ENCODE data around the gene CLRN3. TPM values are rescaled to one million over a fixed set of nuclear protein-coding genes. Genes with fewer than 3 reads are reported as not detected.

CLRN3 gene
- total and polyA plus RNA-seq, 5 donors from 2014 or later = not detected

DNA sequence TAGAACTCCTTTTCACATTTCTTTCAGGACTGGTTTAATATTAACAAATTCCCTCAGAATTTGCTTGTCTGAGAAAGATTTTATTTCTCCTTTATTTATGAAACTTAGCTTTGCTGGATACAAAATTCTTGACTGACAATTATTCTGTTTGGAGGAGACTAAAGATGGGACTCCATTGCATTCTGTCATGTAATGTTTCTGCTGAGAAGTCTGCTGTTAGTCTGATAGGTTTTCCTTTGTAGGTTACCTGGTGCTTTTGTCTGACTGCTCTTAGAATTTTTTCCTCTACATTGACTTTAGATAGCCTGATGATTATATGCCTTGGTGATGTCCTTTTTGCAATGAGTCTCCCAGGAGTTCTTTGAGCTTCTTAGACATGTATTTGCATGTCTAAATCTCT, 23.4 kb downstream of the CLRN3 start:
- H3K4me1 ChIP-seq (ENCODE audit: control insufficient read depth, insufficient read depth, low read length, poor library complexity, severe bottlenecking) = no peaks in the 10 kb centered on the region
- peaks cover 30% of the 10 kb centered on the region for H3K27me3 Mint-ChIP-seq
- H3K27me3 ChIP-seq (ENCODE audit: control insufficient read depth, insufficient read depth, low read length) = peaks cover 5% of the 10 kb centered on the region
- peaks cover 0 to 13% (median 2%) of the 10 kb centered on the region in 7 donors for H3K9me3 Mint-ChIP-seq
- no peak overlapping the region for H3K27ac Mint-ChIP-seq
- no peak overlapping the region for H3K4me3 Mint-ChIP-seq
- no peak overlapping the region for H3K27ac ChIP-seq (ENCODE audit: insufficient read depth, low read length, poor library complexity, severe bottlenecking)
- no peaks in the 10 kb centered on the region for H3K36me3 Mint-ChIP-seq
- no peak overlapping the region for H3K4me3 ChIP-seq (ENCODE audit: low read depth, low read length)
- ATAC-seq (ENCODE audit: low read depth in 2 of 2) = no peak
- H3K4me1 Mint-ChIP-seq = peaks cover 0 to 6% (median 0%) of the 10 kb centered on the region in 4 donors
- peaks cover 0 to 2% of the 10 kb centered on the region in 2 experiments for H3K9me3 ChIP-seq (ENCODE audit: control insufficient read depth in 2 of 2, low read length in 2 of 2)
- no peak for DNase-seq
- no peaks in the 10 kb centered on the region for H3K36me3 ChIP-seq (ENCODE audit: control insufficient read depth, insufficient read depth, low read length)

DNA sequence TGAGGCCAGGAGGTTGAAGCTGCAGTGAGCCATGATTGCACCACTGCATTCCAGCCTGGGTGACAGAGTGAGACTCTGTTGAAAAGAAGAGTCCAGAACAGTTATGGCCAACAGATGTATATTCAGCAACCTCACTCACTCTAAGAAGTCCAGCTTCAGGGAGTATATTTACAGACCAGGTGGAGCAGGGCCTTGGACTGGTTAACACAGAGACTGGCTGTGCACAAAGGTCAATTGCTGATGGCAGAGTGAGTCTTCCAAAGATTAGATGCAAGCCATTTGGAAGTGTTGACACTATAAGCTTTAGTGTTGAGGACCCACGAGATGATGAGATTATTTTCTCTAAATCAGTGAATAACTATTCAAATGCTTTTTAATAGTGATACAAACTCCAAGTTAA, 24.9 kb downstream of the CLRN3 start:
- H3K27ac Mint-ChIP-seq = no peak overlapping the region

DNA sequence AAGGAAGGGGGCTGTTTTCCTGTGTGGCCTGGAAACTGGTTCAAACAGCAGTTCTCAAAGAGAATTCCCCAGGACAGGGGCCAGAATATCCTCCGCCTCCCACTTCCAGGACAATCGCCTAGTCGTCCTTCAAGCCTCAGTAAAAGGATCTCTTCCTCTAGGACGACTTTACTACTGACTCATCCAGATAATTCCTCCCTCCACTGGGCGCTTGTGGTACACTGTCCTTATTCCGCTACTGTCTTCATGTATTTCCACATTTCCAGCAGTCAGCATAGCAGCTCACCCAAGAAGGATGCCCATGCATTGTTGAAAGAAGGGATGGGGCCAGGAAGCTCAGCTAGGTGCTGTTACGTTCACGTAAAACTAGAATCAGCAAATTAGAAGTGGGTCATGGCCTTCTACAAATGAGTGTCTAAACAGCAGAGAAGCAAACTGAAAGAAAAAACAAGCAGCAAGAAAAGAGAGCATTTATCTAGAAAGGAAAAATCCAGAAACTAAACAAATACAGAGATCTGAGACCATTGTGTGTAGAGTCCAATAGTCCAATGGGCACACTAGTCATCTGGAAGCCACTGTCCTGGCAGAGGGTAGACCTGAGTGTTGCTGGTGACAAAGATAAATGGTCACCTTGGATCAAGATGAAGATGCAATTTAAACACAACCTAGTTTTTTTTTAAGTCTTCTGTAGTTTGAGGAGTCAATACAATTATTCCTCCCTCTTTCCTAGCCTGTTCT, 26.3 kb downstream of the CLRN3 start:
- H3K36me3 Mint-ChIP-seq = no peaks in the 10 kb centered on the region
- no peak overlapping the region for H3K27ac Mint-ChIP-seq
- DNase-seq = no peak
- H3K27me3 Mint-ChIP-seq = peaks cover 24% of the 10 kb centered on the region
- Histone ChIP-seq H3K4me1 (ENCODE audit: control insufficient read depth, insufficient read depth, low read length, poor library complexity, severe bottlenecking) (no peaks in the 10 kb centered on the region), H3K27me3 (ENCODE audit: control insufficient read depth, insufficient read depth, low read length) (peaks cover 5% of the 10 kb centered on the region), H3K4me3 (ENCODE audit: low read depth, low read length) (no peak overlapping the region), H3K27ac (ENCODE audit: insufficient read depth, low read length, poor library complexity, severe bottlenecking) (no peak overlapping the region), H3K9me3 (ENCODE audit: control insufficient read depth in 2 of 2, low read length in 2 of 2) (peaks cover 0 to 2% of the 10 kb centered on the region in 2 experiments), H3K36me3 (ENCODE audit: control insufficient read depth, insufficient read depth, low read length) (no peaks in the 10 kb centered on the region)
- peaks cover 0 to 5% (median 0%) of the 10 kb centered on the region in 4 donors for H3K4me1 Mint-ChIP-seq
- H3K9me3 Mint-ChIP-seq = peaks cover 0 to 16% (median 3%) of the 10 kb centered on the region in 7 donors
- ATAC-seq (ENCODE audit: low read depth in 2 of 2) = no peak
- H3K4me3 Mint-ChIP-seq = no peak overlapping the region

More for the DNA sequence above, 24.9 kb downstream of the CLRN3 start:
- Mint-ChIP-seq H3K4me3 (no peak overlapping the region), H3K9me3 (peaks cover 0 to 13% (median 3%) of the 10 kb centered on the region in 7 donors), H3K4me1 (peaks cover 0 to 6% (median 0%) of the 10 kb centered on the region in 4 donors), H3K36me3 (no peaks in the 10 kb centered on the region), H3K27me3 (peaks cover 29% of the 10 kb centered on the region)
- Histone ChIP-seq H3K36me3 (ENCODE audit: control insufficient read depth, insufficient read depth, low read length) (no peaks in the 10 kb centered on the region), H3K4me3 (ENCODE audit: low read depth, low read length) (no peak overlapping the region), H3K27ac (ENCODE audit: insufficient read depth, low read length, poor library complexity, severe bottlenecking) (no peak overlapping the region), H3K4me1 (ENCODE audit: control insufficient read depth, insufficient read depth, low read length, poor library complexity, severe bottlenecking) (no peaks in the 10 kb centered on the region), H3K9me3 (ENCODE audit: control insufficient read depth in 2 of 2, low read length in 2 of 2) (peaks cover 0 to 2% of the 10 kb centered on the region in 2 experiments), H3K27me3 (ENCODE audit: control insufficient read depth, insufficient read depth, low read length) (peaks cover 5% of the 10 kb centered on the region)
- ATAC-seq (ENCODE audit: low read depth in 2 of 2) (no peak), DNase-seq (no peak)

DNA sequence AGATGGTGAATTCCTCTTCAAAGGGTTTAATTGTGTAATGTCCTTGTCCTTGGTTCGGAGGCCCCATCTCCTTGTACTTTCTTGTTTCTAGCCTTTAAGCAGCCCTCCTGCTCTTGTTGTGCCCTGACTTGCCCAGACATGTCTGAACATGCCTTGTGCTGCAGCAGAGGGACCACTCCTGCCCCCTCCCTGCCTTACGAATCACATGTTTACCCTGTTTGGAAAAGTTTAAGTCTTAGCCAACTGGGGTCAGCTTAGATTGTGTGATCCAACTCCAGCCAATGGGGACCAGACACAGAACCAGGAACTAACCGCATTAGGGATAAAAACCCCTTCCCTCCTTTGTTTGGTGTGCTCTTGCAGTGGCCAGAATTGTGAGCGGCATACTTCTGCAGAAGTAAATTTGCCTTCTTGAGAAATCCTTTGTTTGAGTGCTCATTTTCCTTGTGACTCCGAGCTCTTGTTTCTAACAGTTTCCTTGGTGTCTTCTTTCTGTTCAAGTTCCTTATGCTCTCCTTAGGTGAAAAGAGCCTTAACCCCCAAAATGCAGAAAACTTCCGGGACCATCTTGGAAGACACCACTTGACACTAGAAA, 29.4 kb downstream of the CLRN3 start:
- Histone ChIP-seq H3K27ac (ENCODE audit: insufficient read depth, low read length, poor library complexity, severe bottlenecking) (no peak overlapping the region), H3K4me3 (ENCODE audit: low read depth, low read length) (no peak overlapping the region), H3K9me3 (ENCODE audit: control insufficient read depth in 2 of 2, low read length in 2 of 2) (no peaks in the 10 kb centered on the region), H3K27me3 (ENCODE audit: control insufficient read depth, insufficient read depth, low read length) (peaks cover 4% of the 10 kb centered on the region), H3K36me3 (ENCODE audit: control insufficient read depth, insufficient read depth, low read length) (no peaks in the 10 kb centered on the region), H3K4me1 (ENCODE audit: control insufficient read depth, insufficient read depth, low read length, poor library complexity, severe bottlenecking) (no peaks in the 10 kb centered on the region)
- no peak overlapping the region for H3K4me3 Mint-ChIP-seq
- DNase-seq (no peak), ATAC-seq (ENCODE audit: low read depth in 2 of 2) (no peak)
- peaks cover 0 to 12% (median 1%) of the 10 kb centered on the region in 7 donors for H3K9me3 Mint-ChIP-seq
- H3K36me3 Mint-ChIP-seq = no peaks in the 10 kb centered on the region
- no peak overlapping the region for H3K27ac Mint-ChIP-seq
- no peaks in the 10 kb centered on the region for H3K4me1 Mint-ChIP-seq
- peaks cover 10% of the 10 kb centered on the region for H3K27me3 Mint-ChIP-seq

DNA sequence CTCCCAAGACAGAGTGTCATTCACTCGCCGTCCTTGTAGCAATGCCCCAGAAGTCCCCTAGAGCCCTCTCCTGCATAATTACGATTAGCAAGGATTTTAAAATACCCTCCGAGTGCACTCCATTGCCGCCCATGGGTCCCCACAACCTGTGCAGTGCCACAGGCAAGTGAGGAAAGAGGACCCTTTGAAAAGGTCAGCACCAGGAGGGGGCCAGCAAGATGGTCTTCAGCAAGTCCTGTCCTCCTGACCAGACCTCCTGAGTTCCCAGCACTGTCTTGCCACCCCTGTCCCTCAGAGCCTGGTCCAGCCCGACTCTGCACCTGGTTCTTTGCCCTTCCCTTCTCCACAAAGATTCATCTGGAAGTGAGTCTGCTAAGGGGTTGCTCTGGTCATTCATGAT, 32.1 kb downstream of the CLRN3 start:
- H3K9me3 ChIP-seq (ENCODE audit: control insufficient read depth in 2 of 2, low read length in 2 of 2) = no peaks in the 10 kb centered on the region
- Mint-ChIP-seq H3K27ac (no peak overlapping the region), H3K9me3 (peaks cover 0 to 10% (median 1%) of the 10 kb centered on the region in 7 donors), H3K4me3 (no peak overlapping the region), H3K36me3 (no peaks in the 10 kb centered on the region), H3K27me3 (peaks cover 6% of the 10 kb centered on the region), H3K4me1 (no peaks in the 10 kb centered on the region)
- no peak for ATAC-seq (ENCODE audit: low read depth in 2 of 2)
- H3K27ac ChIP-seq (ENCODE audit: insufficient read depth, low read length, poor library complexity, severe bottlenecking) = no peak overlapping the region
- no peaks in the 10 kb centered on the region for H3K36me3 ChIP-seq (ENCODE audit: control insufficient read depth, insufficient read depth, low read length)
- H3K4me3 ChIP-seq (ENCODE audit: low read depth, low read length) = no peak overlapping the region
- no peaks in the 10 kb centered on the region for H3K4me1 ChIP-seq (ENCODE audit: control insufficient read depth, insufficient read depth, low read length, poor library complexity, severe bottlenecking)
- H3K27me3 ChIP-seq (ENCODE audit: control insufficient read depth, insufficient read depth, low read length) = peaks cover 2% of the 10 kb centered on the region
- DNase-seq = no peak

DNA sequence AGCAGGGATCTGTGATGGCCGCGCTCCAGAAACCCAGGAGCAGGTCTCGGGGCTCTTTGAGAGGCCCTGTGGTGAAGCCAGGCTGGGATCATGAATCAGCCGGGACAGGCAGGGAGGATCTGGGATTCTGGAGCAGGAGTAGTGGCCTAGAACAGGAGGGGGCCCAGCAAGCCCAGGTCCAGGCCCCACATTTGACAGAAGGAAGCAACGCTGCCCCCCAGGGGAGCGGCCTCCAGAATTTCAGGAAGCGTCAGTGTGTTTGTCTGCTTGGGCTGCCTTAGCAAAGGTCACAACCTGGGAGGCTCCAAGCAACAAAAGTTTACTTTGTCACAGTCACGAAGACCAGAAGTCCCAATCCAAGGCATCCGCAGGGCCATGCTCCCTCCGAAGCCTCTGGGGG, 36.8 kb downstream of the CLRN3 start:
- Histone ChIP-seq H3K4me3 (ENCODE audit: low read depth, low read length) (no peak overlapping the region), H3K27ac (ENCODE audit: insufficient read depth, low read length, poor library complexity, severe bottlenecking) (no peak overlapping the region), H3K36me3 (ENCODE audit: control insufficient read depth, insufficient read depth, low read length) (no peaks in the 10 kb centered on the region), H3K27me3 (ENCODE audit: control insufficient read depth, insufficient read depth, low read length) (peaks cover 2% of the 10 kb centered on the region), H3K4me1 (ENCODE audit: control insufficient read depth, insufficient read depth, low read length, poor library complexity, severe bottlenecking) (peaks cover 3% of the 10 kb centered on the region), H3K9me3 (ENCODE audit: control insufficient read depth in 2 of 2, low read length in 2 of 2) (no peaks in the 10 kb centered on the region)
- H3K4me1 Mint-ChIP-seq = peaks cover 0 to 6% (median 4%) of the 10 kb centered on the region in 4 donors
- H3K4me3 Mint-ChIP-seq = no peak overlapping the region
- H3K27me3 Mint-ChIP-seq = peaks cover 5% of the 10 kb centered on the region
- no peaks in the 10 kb centered on the region for H3K36me3 Mint-ChIP-seq
- peaks cover 0 to 1% (median 0%) of the 10 kb centered on the region in 7 donors for H3K9me3 Mint-ChIP-seq
- H3K27ac Mint-ChIP-seq = peak overlapping the region in 1 of 3 donors; percentile 35
- ATAC-seq (ENCODE audit: low read depth in 2 of 2) (no peak), DNase-seq (no peak)

DNA sequence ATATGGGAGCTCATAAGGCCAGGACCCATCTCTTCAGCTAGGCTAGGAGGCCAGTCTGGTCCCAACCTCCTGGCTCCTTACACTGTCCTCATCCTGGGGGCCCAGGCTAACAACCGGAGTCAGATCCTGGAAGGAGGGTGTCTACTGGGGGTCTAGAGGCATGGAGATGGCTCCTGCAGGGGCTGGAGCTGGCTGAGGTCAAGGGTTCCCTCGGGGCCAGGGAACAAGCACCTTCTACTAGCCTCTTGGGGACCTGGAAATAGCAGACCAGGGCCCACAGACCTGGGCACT, 37.2 kb downstream of the CLRN3 start:
- Histone ChIP-seq H3K9me3 (ENCODE audit: control insufficient read depth in 2 of 2, low read length in 2 of 2) (no peaks in the 10 kb centered on the region), H3K27me3 (ENCODE audit: control insufficient read depth, insufficient read depth, low read length) (peaks cover 2% of the 10 kb centered on the region), H3K4me3 (ENCODE audit: low read depth, low read length) (no peak overlapping the region), H3K36me3 (ENCODE audit: control insufficient read depth, insufficient read depth, low read length) (no peaks in the 10 kb centered on the region), H3K4me1 (ENCODE audit: control insufficient read depth, insufficient read depth, low read length, poor library complexity, severe bottlenecking) (peaks cover 3% of the 10 kb centered on the region), H3K27ac (ENCODE audit: insufficient read depth, low read length, poor library complexity, severe bottlenecking) (no peak overlapping the region)
- DNase-seq (no peak), ATAC-seq (ENCODE audit: low read depth in 2 of 2) (no peak)
- Mint-ChIP-seq H3K27ac (no peak overlapping the region), H3K9me3 (peaks cover 0 to 1% (median 0%) of the 10 kb centered on the region in 7 donors), H3K4me3 (no peak overlapping the region), H3K27me3 (peaks cover 5% of the 10 kb centered on the region), H3K4me1 (peaks cover 0 to 6% (median 4%) of the 10 kb centered on the region in 4 donors), H3K36me3 (no peaks in the 10 kb centered on the region)

Measured in CD4-positive, CD25-positive, alpha-beta regulatory T cell (primary cell).